H1 (cell line): Measurements from ENCODE around the gene PIM2. TPM values are rescaled to one million over a fixed set of nuclear protein-coding genes. Genes with fewer than 3 reads are reported as not detected.

ENCODE experiments used
- BACH1 ChIP-seq: IDR thresholded peaks from 2 replicates; pipeline ENCODE4 v1.6.1; 2012; ENCODE audit warnings: low read length, improper control_type of control experiment
- BCL11A ChIP-seq, 2 experiments: IDR thresholded peaks; one replicate each; pipeline ENCODE4 v1.6.1; 2011; ENCODE audit warnings: low read depth in 2 of 2, low read length in 2 of 2, mild to moderate bottlenecking in 2 of 2
- CBX5 ChIP-seq: fragments of 300-800, 300-1000 bp; sonication (generic); IDR thresholded peaks from 2 replicates; pipeline ENCODE4 v1.7.1; 2016; ENCODE audit warnings: antibody characterized with exemption, low read length, low read depth
- CEBPB ChIP-seq: IDR thresholded peaks from 2 replicates; pipeline ENCODE4 v1.6.1; 2012; ENCODE audit warnings: low read depth, low read length
- CHD1 ChIP-seq: IDR thresholded peaks from 2 replicates; pipeline ENCODE4 v1.6.1; 2012; ENCODE audit warnings: low read depth, low read length, improper control_type of control experiment
- CHD2 ChIP-seq: IDR thresholded peaks from 2 replicates; pipeline ENCODE4 v1.6.1; 2012; ENCODE audit warnings: low read length, improper control_type of control experiment
- CREB1 ChIP-seq: IDR thresholded peaks from 2 replicates; pipeline ENCODE4 v1.6.1; 2012; ENCODE audit warnings: inconsistent platforms
- CTBP2 ChIP-seq: IDR thresholded peaks from 2 replicates; pipeline ENCODE4 v1.7.0; 2011; ENCODE audit warnings: borderline replicate concordance, mild to moderate bottlenecking, moderate library complexity, mixed read lengths, low read length; ENCODE audit not compliant: insufficient read depth, insufficient read length
- GTF2F1 ChIP-seq: IDR thresholded peaks from 2 replicates; pipeline ENCODE4 v1.6.1; 2012; ENCODE audit warnings: low read depth, low read length, improper control_type of control experiment, borderline replicate concordance
- JUN ChIP-seq: IDR thresholded peaks from 2 replicates; pipeline ENCODE4 v1.6.1; 2011; ENCODE audit warnings: low read depth, mild to moderate bottlenecking, improper control_type of control experiment, low read length
- KDM1A ChIP-seq: fragments of 200-600, 300-600 bp; sonication (generic); IDR thresholded peaks from 2 replicates; pipeline ENCODE4 v1.7.1; 2016; ENCODE audit warnings: mild to moderate bottlenecking, low read length, borderline replicate concordance
- KDM4A ChIP-seq: IDR thresholded peaks from one replicate; pipeline ENCODE4 v1.7.1; 2012; ENCODE audit warnings: low read depth, mild to moderate bottlenecking, moderate library complexity, low read length, inconsistent platforms; ENCODE audit not compliant: severe bottlenecking
- KDM5A ChIP-seq: fragments of 200-600 bp; IDR thresholded peaks from 2 replicates; pipeline ENCODE4 v1.7.1; 2012; ENCODE audit warnings: mild to moderate bottlenecking, low read length, inconsistent platforms, mixed read lengths
- NANOG ChIP-seq: IDR thresholded peaks from 2 replicates; pipeline ENCODE4 v1.6.1; 2011; ENCODE audit warnings: low read length, low read depth, mild to moderate bottlenecking, inconsistent platforms; ENCODE audit not compliant: insufficient read depth, poor library complexity, severe bottlenecking
- POU5F1 ChIP-seq: IDR thresholded peaks from 2 replicates; pipeline ENCODE4 v1.6.1; 2011; ENCODE audit warnings: low read depth, mild to moderate bottlenecking, low read length, moderate library complexity
- RNF2 ChIP-seq: fragments of 200-900, 300-1000 bp; sonication (generic); IDR thresholded peaks from 2 replicates; pipeline ENCODE4 v1.7.1; 2016; ENCODE audit warnings: borderline replicate concordance, low read depth, mild to moderate bottlenecking, antibody characterized with exemption, low read length; ENCODE audit not compliant: poor library complexity, severe bottlenecking; ENCODE audit errors: missing control alignments
- SIN3A ChIP-seq, 2 experiments: IDR thresholded peaks in 1 of 2; conservative IDR thresholded peaks in 1 of 2; 2 replicates each; pipeline ENCODE4 v1.6.1; 2011 to 2012; ENCODE audit warnings: low read length in 2 of 2, improper control_type of control experiment in 1 of 2, low read depth in 1 of 2, mild to moderate bottlenecking in 1 of 2
- SP2 ChIP-seq: IDR thresholded peaks from 2 replicates; pipeline ENCODE4 v1.6.1; 2012; ENCODE audit warnings: mild to moderate bottlenecking, low read length, inconsistent platforms
- SRF ChIP-seq: IDR thresholded peaks from 2 replicates; pipeline ENCODE4 v1.6.1; 2011; ENCODE audit warnings: mild to moderate bottlenecking, low read depth, low read length, moderate library complexity
- SUZ12 ChIP-seq: fragments of 200-600 bp; sonication (generic); IDR thresholded peaks from 2 replicates; pipeline ENCODE4 v1.6.1; 2012; ENCODE audit warnings: mild to moderate bottlenecking, inconsistent platforms, low read length, moderate library complexity, mixed read lengths
- TAF7 ChIP-seq: optimal IDR thresholded peaks from 2 replicates; pipeline ENCODE3; 2011; ENCODE audit warnings: low read depth, mild to moderate bottlenecking, inconsistent platforms, low read length, moderate library complexity, borderline replicate concordance
- TCF12 ChIP-seq: IDR thresholded peaks from 2 replicates; pipeline ENCODE4 v1.6.1; 2011; ENCODE audit warnings: low read depth, mild to moderate bottlenecking, low read length
- ZNF274 ChIP-seq: IDR thresholded peaks from 2 replicates; pipeline ENCODE4 v1.7.0; 2012; ENCODE audit warnings: low read length, borderline replicate concordance; ENCODE audit errors: extremely low read depth
- polyA plus RNA-seq, 7 experiments: library from polyadenylated mRNA; depleted of rRNA in 3 of 7; stranded (reverse) in 5 of 7; unstranded in 2 of 7; fragments of >200 nt in 5 of 7; fragments of 200-250 nt in 2 of 7; gene quantifications; 1 replicate in 5 of 7; 2 replicates in 1 of 7; 4 replicates in 1 of 7; pipeline versions ENCODE4 v1.2.1 to v1.2.3, GENCODE V29; 2011 to 2013; ENCODE audit warnings: missing spikeins in 2 of 7, mixed read lengths in 2 of 7
- total RNA-seq: library from RNA; stranded (reverse); fragmentation: NEBNext Ultra II Directional; extraction: Animal tissue kit (Norgen Biotek cat#: 25700); gene quantifications from 2 replicates; pipeline ENCODE4 v1.2.1, GENCODE V29; 2021
- TF ChIP-seq, protein P1 (sequence below): IDR thresholded peaks from 2 replicates; pipeline ENCODE4 v1.6.1; 2012; ENCODE audit warnings: inconsistent platforms

Gene PIM2
- total and polyA plus RNA-seq, 2 of the 8 experiments (the other 6 are each of a cell fraction or from before 2014, with no cell fraction given) = 180 to 203 TPM

DNA sequence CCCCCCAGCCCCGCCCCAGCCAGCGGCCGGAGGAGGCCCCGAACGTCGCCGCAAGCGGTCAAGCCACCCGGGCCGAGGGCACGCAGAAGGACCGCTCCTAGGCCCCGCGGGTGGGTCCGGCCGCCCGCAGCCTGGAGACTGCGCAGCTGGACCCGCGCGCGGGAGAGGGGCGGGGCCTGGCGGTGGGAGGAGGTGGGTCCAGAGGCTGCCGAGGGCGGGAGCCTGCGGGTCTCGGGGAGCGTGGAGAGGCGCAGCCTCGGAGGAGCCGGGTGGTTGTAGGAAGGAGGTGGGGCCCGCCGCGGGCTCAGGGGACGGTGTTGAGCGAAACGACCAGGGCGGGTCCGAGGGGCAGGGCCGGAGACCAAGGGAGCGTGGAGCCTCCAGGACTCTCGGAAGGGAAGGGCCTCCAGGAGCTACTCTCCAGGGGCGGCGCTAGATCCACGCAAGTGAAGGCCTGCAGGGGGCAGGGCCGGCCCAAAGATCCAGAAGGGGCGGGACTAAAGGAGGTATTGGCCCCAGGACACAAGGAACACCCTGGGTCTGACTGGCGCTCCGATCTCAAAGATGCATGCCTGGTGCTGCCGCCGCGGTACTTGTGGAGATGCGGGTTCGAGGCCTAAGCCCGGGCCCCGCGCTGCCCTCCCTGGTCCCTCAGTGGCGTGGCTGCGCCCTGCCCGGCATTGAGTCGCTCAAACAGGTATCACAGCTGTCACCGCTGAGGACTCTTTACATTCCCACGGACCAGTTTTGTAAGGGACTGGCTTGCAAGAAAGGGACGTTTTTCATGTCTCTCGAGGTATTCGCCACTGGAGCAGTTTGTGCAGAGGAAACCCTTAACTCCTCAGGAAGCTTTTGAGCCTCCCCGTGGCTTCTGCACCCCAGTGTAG, 27.2 kb downstream of the PIM2 start (continued):
- TF ChIP-seq KDM4A = no peak
- TF ChIP-seq CHD1 = no peak
- no peak for TF ChIP-seq CEBPB
- TF ChIP-seq ZNF274 = no peak
- TF ChIP-seq NANOG = no peak
- no peak for TF ChIP-seq SP2
- no peak for TF ChIP-seq SUZ12
- no peak for TF ChIP-seq RNF2
- TF ChIP-seq KDM1A = no peak
- TF ChIP-seq SIN3A (conservative IDR thresholded peaks at IDR 0.05 in 1 of 2, IDR thresholded peaks at IDR 0.05 in 1 of 2; ENCODE audit: low read depth in 1 of 2, low read length in 2 of 2) = 0 out of 4 replicates have a peak, but pooled peaks of 1 of the 2 experiments have one; percentile 29
- TF ChIP-seq BCL11A (IDR thresholded peaks at IDR 0.05; ENCODE audit: low read depth in 2 of 2, low read length in 2 of 2) = no peak
- TF ChIP-seq CTBP2 = no peak
- no peak for TF ChIP-seq CHD2
- no peak for TF ChIP-seq POU5F1
- no peak for TF ChIP-seq CREB1
- no peak for TF ChIP-seq CBX5
- peak; percentile 61 for TF ChIP-seq BACH1
- no peak for TF ChIP-seq GTF2F1
- TF ChIP-seq KDM5A = no peak
- no peak for TF ChIP-seq SRF
- no peak for TF ChIP-seq JUN
- TF ChIP-seq TCF12 = no peak
- no peak for TF ChIP-seq TAF7
- TF ChIP-seq, protein P1, sequence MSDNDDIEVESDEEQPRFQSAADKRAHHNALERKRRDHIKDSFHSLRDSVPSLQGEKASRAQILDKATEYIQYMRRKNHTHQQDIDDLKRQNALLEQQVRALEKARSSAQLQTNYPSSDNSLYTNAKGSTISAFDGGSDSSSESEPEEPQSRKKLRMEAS = 0 out of 2 replicates have a peak, but pooled peaks have one; percentile 21
